ENCODE data around the gene CDT1.
A peak's percentile ranks its signal among the peaks of the same experiment; 100 is the strongest.

CDT1 gene

GRCh38 chr16:88804552-88805339 is 1.2 kb downstream of the CDT1 start:
- DNase-seq (ENCODE audit: low read depth, low spot score): no peak

- no peak for DNase-seq (ENCODE audit: low read depth, low spot score)
These were observed 1.7 kb downstream of the CDT1 start for GRCh38 chr16:88805340-88805715.

GRCh38 chr16:88805887-88806393 is 2.4 kb downstream of the CDT1 start:
- DNase-seq (ENCODE audit: low read depth, low spot score): no peak

GRCh38 chr16:88806491-88807111 is 3.0 kb downstream of the CDT1 start:
- DNase-seq (ENCODE audit: low read depth, low spot score): no peak

- DNase-seq (ENCODE audit: low read depth, low spot score): no peak
These were observed 3.6 kb downstream of the CDT1 start for GRCh38 chr16:88807142-88807625.

- DNase-seq (ENCODE audit: low read depth, low spot score): no peak
These were observed 4.3 kb downstream of the CDT1 start for GRCh38 chr16:88807626-88808453.

- DNase-seq (ENCODE audit: low read depth, low spot score): no peak
These were observed 5.6 kb downstream of the CDT1 start for GRCh38 chr16:88809068-88809675.

- DNase-seq (ENCODE audit: low read depth, low spot score): no peak
These were observed 6.1 kb downstream of the CDT1 start for GRCh38 chr16:88809676-88810165.

GRCh38 chr16:88810166-88810911 is 6.8 kb downstream of the CDT1 start:
- no peak for DNase-seq (ENCODE audit: low read depth, low spot score)

GRCh38 chr16:88810912-88811768 is 7.6 kb downstream of the CDT1 start:
- no peak for DNase-seq (ENCODE audit: low read depth, low spot score)

GRCh38 chr16:88811769-88812512 is 8.4 kb downstream of the CDT1 start, which contains the start of gene APRT:
Gene APRT (minus strand): TSS chr16:88811928. CDS start chr16:88811899, 29 bp downstream.
- DNase-seq (ENCODE audit: low read depth, low spot score): peak; percentile 56

- DNase-seq (ENCODE audit: low read depth, low spot score): no peak
These were observed 9.1 kb downstream of the CDT1 start for GRCh38 chr16:88812513-88813268.

GRCh38 chr16:88813269-88814143 is 9.9 kb downstream of the CDT1 start:
- no peak for DNase-seq (ENCODE audit: low read depth, low spot score)

- DNase-seq (ENCODE audit: low read depth, low spot score): no peak
These were observed 10.5 kb downstream of the CDT1 start for GRCh38 chr16:88814144-88814502.

- no peak for DNase-seq (ENCODE audit: low read depth, low spot score)
These were observed 11.6 kb downstream of the CDT1 start for GRCh38 chr16:88815227-88815626.

GRCh38 chr16:88815901-88816589 is 12.5 kb downstream of the CDT1 start:
- DNase-seq (ENCODE audit: low read depth, low spot score): no peak
